ENCODE results near the gene APBA2.

GRCh38 chr15:29143293-29143692, 257.5 kb downstream of the APBA2 start:
- TF ChIP-seq CTCF (conservative IDR thresholded peaks at IDR 0.05; ENCODE audit: low read depth, low read length) (no peak), EZH2 (IDR thresholded peaks at IDR 0.05; ENCODE audit: borderline replicate concordance, low read depth, low read length, poor library complexity, severe bottlenecking) (no peak)
